Stimulated activated CD8-positive, alpha-beta memory T cell treated with anti-CD3 and anti-CD28 coated beads, Interleukin-12 subunit alpha, Interleukin-12 subunit beta, amount 100 ng/mL, for 1 hour (primary cell): ENCODE data around the gene OLA1.

Experiments used
- DNase-seq: peaks from one replicate; pipeline ENCODE4 v3.0.0-alpha.2; 2020; ENCODE audit warnings: low read depth

OLA1 gene

GRCh38 chr2:174063492-174064092 is 184.7 kb downstream of the OLA1 start:
- DNase-seq = no peak

GRCh38 chr2:174062934-174063333 is 185.4 kb downstream of the OLA1 start:
- no peak for DNase-seq

- no peak for DNase-seq
Observed at GRCh38 chr2:174059884-174060244, 188.5 kb downstream of the OLA1 start.

- no peak for DNase-seq
Observed at GRCh38 chr2:174059178-174059883, 189.0 kb downstream of the OLA1 start.

GRCh38 chr2:174058456-174058855 is 189.9 kb downstream of the OLA1 start:
- DNase-seq = no peak

- DNase-seq = no peak
Observed at GRCh38 chr2:174058026-174058425, 190.3 kb downstream of the OLA1 start.

GRCh38 chr2:174054926-174055325 is 193.4 kb downstream of the OLA1 start:
- no peak for DNase-seq

GRCh38 chr2:174053355-174054151 is 194.8 kb downstream of the OLA1 start:
- DNase-seq = no peak

- DNase-seq = no peak
Observed at GRCh38 chr2:174052584-174052976, 195.8 kb downstream of the OLA1 start.

- DNase-seq = no peak
Observed at GRCh38 chr2:174051741-174052583, 196.4 kb downstream of the OLA1 start.

GRCh38 chr2:174051068-174051467 is 197.3 kb downstream of the OLA1 start:
- no peak for DNase-seq

- no peak for DNase-seq
Observed at GRCh38 chr2:174049895-174050294, 198.4 kb downstream of the OLA1 start.

- no peak for DNase-seq
Observed at GRCh38 chr2:174048243-174048642, 200.1 kb downstream of the OLA1 start.

GRCh38 chr2:174047746-174048145 is 200.6 kb downstream of the OLA1 start:
- no peak for DNase-seq

- DNase-seq = no peak
Observed at GRCh38 chr2:174046172-174046571, 202.2 kb downstream of the OLA1 start.

- no peak for DNase-seq
Observed at GRCh38 chr2:174044556-174044955, 203.8 kb downstream of the OLA1 start.

- DNase-seq = no peak
Observed at GRCh38 chr2:174040417-174040701, 208.0 kb downstream of the OLA1 start.

GRCh38 chr2:174039551-174040416 is 208.5 kb downstream of the OLA1 start:
- peak; percentile 77 for DNase-seq

- DNase-seq = no peak
Observed at GRCh38 chr2:174038462-174038861, 209.9 kb downstream of the OLA1 start.

GRCh38 chr2:174036825-174037224 is 211.5 kb downstream of the OLA1 start:
- no peak for DNase-seq

- DNase-seq = no peak
Observed at GRCh38 chr2:174035981-174036742, 212.2 kb downstream of the OLA1 start.
